Measurements from ENCODE around the gene PAXX.

PAXX gene

GRCh38 chr9:137034709-137035506 is 42.7 kb downstream of the PAXX start:
- peak; percentile 89 for DNase-seq

GRCh38 chr9:137035507-137035834 is 43.2 kb downstream of the PAXX start:
- no peak for DNase-seq

GRCh38 chr9:137035937-137036336 is 43.7 kb downstream of the PAXX start:
- DNase-seq = no peak

GRCh38 chr9:137037035-137037434 is 44.8 kb downstream of the PAXX start:
- DNase-seq = no peak

GRCh38 chr9:137037483-137037882 is 45.3 kb downstream of the PAXX start:
- DNase-seq = no peak

- DNase-seq = no peak
These were observed 46.7 kb downstream of the PAXX start for GRCh38 chr9:137038916-137039315.

- DNase-seq = no peak
These were observed 47.6 kb downstream of the PAXX start for GRCh38 chr9:137039611-137040366.

- DNase-seq = no peak
These were observed 48.3 kb downstream of the PAXX start for GRCh38 chr9:137040568-137040967.

- DNase-seq = no peak
These were observed 48.9 kb downstream of the PAXX start for GRCh38 chr9:137041124-137041523.

GRCh38 chr9:137042751-137043727 is 50.8 kb downstream of the PAXX start:
- DNase-seq = no peak
